Pulmonary artery endothelial cell (primary cell): ENCODE measurements around the gene SEC61A2. TPM values are rescaled to one million over a fixed set of nuclear protein-coding genes. Genes with fewer than 3 reads are reported as not detected.

Experiments used
- DNase-seq: peaks from one replicate; pipeline ENCODE4 v3.0.0-alpha.2; 2011; ENCODE audit warnings: low read depth, low spot score
- total RNA-seq: library from RNA; depleted of rRNA; stranded (reverse); fragments of >200 nt; gene quantifications from 2 replicates; pipeline ENCODE4 v1.2.3, GENCODE V29; 2014

SEC61A2 gene
- total RNA-seq, 1 donor from 2014 or later: 3.9 TPM

DNA sequence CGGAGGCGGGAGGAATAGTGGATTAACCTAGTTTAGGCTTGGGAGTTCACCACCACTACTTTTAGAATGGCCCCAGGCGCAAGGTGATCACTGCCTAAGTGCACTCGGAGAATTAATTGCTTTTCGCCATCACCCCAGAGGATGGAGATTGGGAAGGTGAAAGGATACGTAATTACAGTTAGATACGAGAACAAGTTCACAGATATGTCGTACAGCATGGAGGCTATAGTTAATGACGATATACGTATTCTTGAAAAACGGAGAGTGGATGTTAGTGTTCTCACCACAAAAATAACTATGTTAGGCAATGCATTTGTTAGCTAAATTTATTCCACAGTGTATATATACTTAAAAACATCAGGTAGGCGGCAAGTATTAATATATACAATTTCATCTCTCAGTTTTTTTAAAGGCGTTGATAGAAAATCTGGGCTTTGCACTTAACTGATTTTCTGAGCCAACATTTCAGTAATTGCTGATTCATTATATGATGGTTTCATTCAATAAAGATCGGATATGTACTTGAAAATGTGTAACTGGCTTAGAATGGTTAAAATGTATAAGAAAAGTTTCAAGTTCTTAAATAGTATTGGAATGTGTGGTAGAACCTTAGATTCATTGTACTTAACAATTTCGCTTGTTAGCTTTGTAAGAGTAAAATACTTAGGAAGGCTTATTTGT, 67.2 kb downstream of the SEC61A2 start:
- no peak for DNase-seq

- no peak for DNase-seq
Measured at GRCh38 chr10:12198156-12198555, 68.7 kb downstream of the SEC61A2 start.

GRCh38 chr10:12200850-12201249, 71.4 kb downstream of the SEC61A2 start:
- no peak for DNase-seq

DNA sequence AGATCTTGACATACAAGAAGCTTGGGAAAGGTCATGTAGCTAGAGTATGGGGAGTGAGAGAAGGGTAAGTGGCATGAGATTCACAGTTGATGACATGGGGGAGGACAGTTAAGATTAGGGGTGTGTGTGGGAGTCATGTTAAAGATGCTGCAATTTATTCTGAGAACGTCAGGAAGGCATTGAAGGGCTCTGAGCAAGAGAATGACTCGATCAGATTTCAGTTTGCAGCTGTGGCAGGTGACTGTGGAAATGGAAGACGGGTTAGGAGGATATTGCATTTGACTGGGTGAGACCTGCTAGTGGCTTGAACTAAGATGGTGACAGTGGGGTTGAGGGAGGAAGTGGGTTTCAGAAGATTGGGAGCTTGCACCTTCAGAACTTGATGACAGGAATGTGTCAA, 72.1 kb downstream of the SEC61A2 start:
- no peak for DNase-seq

- DNase-seq: no peak
Measured at GRCh38 chr10:12202226-12202625, 72.7 kb downstream of the SEC61A2 start.

DNA sequence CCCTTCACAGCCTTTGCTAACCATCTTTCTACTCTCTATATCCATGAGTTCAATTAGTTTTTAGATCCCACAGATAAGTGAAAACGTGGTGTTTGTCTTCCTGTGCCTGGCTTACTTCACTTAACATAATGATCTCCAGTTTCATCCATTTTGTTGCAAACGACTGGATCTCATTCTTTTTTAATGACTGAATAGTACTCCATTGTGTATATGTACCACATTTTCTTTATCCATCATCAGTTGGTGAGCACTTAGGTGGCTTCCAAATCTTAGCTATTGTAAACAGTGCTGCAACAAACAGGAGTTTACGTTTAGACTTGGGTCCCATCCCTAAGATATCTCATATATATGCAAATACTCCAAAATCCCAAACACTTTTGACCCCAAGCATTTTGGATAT, 75.6 kb downstream of the SEC61A2 start:
- no peak for DNase-seq

GRCh38 chr10:12207114-12207513, 77.6 kb downstream of the SEC61A2 start:
- DNase-seq: no peak

- DNase-seq: no peak
Measured at GRCh38 chr10:12208460-12208859, 79.0 kb downstream of the SEC61A2 start.

DNA sequence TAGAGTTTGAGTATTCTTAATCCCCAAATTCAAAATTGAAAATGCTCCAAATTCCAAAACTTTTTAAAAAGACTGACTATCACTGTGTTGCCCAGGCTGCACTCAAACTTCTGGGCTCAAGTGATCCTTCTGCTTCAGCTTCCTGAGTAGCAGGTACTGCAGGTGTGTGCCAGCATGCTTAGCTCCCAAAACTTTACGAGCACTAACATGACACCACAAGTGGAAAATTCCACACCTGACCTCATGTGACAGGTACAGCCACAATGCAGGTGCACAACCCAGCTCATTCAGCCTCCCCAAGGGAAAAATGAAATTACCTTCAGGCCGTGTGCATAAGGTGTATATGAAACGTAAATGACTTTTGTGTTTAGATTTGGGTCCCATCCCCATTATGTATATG, 83.0 kb downstream of the SEC61A2 start:
- no peak for DNase-seq

- DNase-seq: no peak
Measured at GRCh38 chr10:12213621-12214020, 84.1 kb downstream of the SEC61A2 start.

- no peak for DNase-seq
Measured at GRCh38 chr10:12214093-12214492, 84.6 kb downstream of the SEC61A2 start.

DNA sequence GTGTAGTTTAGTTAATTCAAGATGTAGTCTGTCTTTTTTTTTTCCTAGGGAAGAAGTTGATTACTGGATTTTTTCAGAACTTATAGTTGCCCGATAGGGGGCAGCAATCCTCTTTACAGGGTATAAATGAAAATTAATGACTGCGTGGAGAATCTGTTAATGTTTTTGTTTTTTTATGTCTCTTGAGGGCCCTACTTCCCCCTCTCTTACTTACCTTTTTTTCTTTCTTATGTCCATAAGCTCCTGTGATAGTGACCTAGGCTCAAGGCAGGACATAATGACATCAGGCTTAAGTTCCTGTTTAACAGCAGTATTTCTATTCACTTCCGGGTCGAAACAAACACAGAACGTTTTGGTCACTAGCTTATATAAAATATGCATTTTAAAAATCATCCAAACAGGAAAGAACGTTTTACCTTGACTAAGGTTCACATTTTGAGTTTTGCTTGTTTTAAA, 85.3 kb downstream of the SEC61A2 start:
- DNase-seq: no peak

Other genes with a start within 250 kb of the SEC61A2 start
- 15.7 and 22.8 TPM in 2 replicates for gene UPF2, start 86.9 kb upstream of the SEC61A2 start, total RNA-seq
- gene DHTKD1, start 60.7 kb upstream of the SEC61A2 start, total RNA-seq: 15.7 and 19.8 TPM in 2 replicates
- 58.8 and 86.5 TPM in 2 replicates for gene NUDT5, start 66.2 kb downstream of the SEC61A2 start, total RNA-seq
- gene CDC123, start 66.5 kb downstream of the SEC61A2 start, total RNA-seq: 208 and 235 TPM in 2 replicates
- 0.86 and 3.1 TPM in 2 replicates for gene CAMK1D, start 219.9 kb downstream of the SEC61A2 start, total RNA-seq